Stomach (tissue), 9 donors: Measurements from ENCODE around the gene ROCK2. TPM values are rescaled to one million over a fixed set of nuclear protein-coding genes. Genes with fewer than 3 reads are reported as not detected.

Source experiments
- DNase-seq, 2 donors: peaks; one replicate each; pipeline versions ENCODE4 v3.0.0 to v3.0.0-alpha.2; 2013 to 2019
- H3K27ac ChIP-seq, 5 donors: fragments of 200-600 bp in 4 of 5; sonication (generic) in 4 of 5; one replicate each; pipeline ENCODE4 v1.5.1; 2013 to 2019; ENCODE audit warnings: mild to moderate bottlenecking in 1 of 5, moderate library complexity in 1 of 5
- H3K27me3 ChIP-seq, 3 donors: fragments of 200-600 bp; sonication (generic); one replicate each; pipeline ENCODE4 v1.5.1; 2017 to 2019; ENCODE audit warnings: mixed run types in 1 of 3
- H3K36me3 ChIP-seq, 4 donors: fragments of 200-600 bp; sonication (generic); 1 replicate in 3 of 4; 2 replicates in 1 of 4; pipeline ENCODE4 v1.5.1; 2016 to 2019
- H3K4me1 ChIP-seq, 4 donors: fragments of 200-600 bp; sonication (generic); one replicate each; pipeline ENCODE4 v1.5.1; 2016 to 2019
- H3K4me3 ChIP-seq, 4 donors: fragments of 200-600 bp; sonication (generic) in 3 of 4; one replicate each; pipeline ENCODE4 v1.5.1; 2016 to 2019; ENCODE audit warnings: mild to moderate bottlenecking in 1 of 4
- H3K9me3 ChIP-seq, 4 donors: fragments of 200-600 bp; sonication (generic); one replicate each; pipeline ENCODE4 v1.5.1; 2016 to 2019
- EP300 ChIP-seq: sonication (generic); formaldehyde crosslinking; IDR thresholded peaks from one replicate; pipeline ENCODE4 v1.6.1; 2017; ENCODE audit warnings: antibody characterized with exemption
- POLR2A ChIP-seq, 4 donors: fragments of 450-650 bp; IDR thresholded peaks; one replicate each; pipeline ENCODE4 v1.6.1; 2016; ENCODE audit warnings: antibody characterized with exemption in 4 of 4, control low read depth in 2 of 4, mild to moderate bottlenecking in 1 of 4, moderate library complexity in 1 of 4
- POLR2AphosphoS5 ChIP-seq, 3 donors: sonication (generic); formaldehyde crosslinking; IDR thresholded peaks; one replicate each; pipeline ENCODE4 v1.6.1; 2016; ENCODE audit warnings: antibody characterized with exemption in 3 of 3
- WGBS, 5 donors: extraction: QIAGEN DNeasy Blood & Tissue Kit in 3 of 5; methylation state at CpG; one replicate each; pipeline versions ENCODE4 v1.1.5 to v1.1.7; 2013 to 2018; 5-methylcytosine and 5-hydroxymethylcytosine counted together
- intact Hi-C: fragments of 100-400 bp; cut with DNase I; formaldehyde crosslinking; loops from one replicate; pipeline ENCODE4 v1.15.1; 2023; ENCODE audit warnings: low total_unique reads
- polyA plus RNA-seq, 3 donors: library from polyadenylated mRNA; stranded (reverse); fragments of 200-250 nt; gene quantifications; one replicate each; pipeline ENCODE4 v1.2.3, GENCODE V29; 2013
- total RNA-seq, 5 donors: library from RNA; depleted of rRNA; stranded (reverse); fragments of >200 nt; gene quantifications; one replicate each; pipeline versions ENCODE4 v1.1.0 to v1.2.3, GENCODE V29; 2014 to 2016
- TF ChIP-seq, protein P1 (sequence below), 7 experiments: fragments of 450-650 bp in 4 of 7; fragments of 200-600 bp in 3 of 7; sonication (generic) in 3 of 7; IDR thresholded peaks; one replicate each; pipeline ENCODE4 v1.5.1; 2016 to 2019; ENCODE audit warnings: antibody characterized with exemption in 7 of 7, control low read depth in 2 of 7, mild to moderate bottlenecking in 1 of 7
- donor health status: healthy with polysubstance abuse.
- donor health status: Bipolar disorder and iron deficiency.
- donor health status: healthy.

Gene ROCK2
- total and polyA plus RNA-seq, 8 donors, result 5.6 to 113 (median 35.9) TPM

- DNase-seq, result no peak
Measured at GRCh38 chr2:11215407-11215806, 129.0 kb downstream of the ROCK2 start.

GRCh38 chr2:11214770-11215169 lies 129.7 kb downstream of the ROCK2 start:
- Histone ChIP-seq H3K4me1 (no peaks in the 10 kb centered on the region), H3K9me3 (no peaks in the 10 kb centered on the region), H3K36me3 (peaks cover 18 to 97% (median 96%) of the 10 kb centered on the region in 4 donors), H3K4me3 (no peak overlapping the region), H3K27ac (no peak overlapping the region), H3K27me3 (no peaks in the 10 kb centered on the region)
- no peak for DNase-seq
- WGBS, 5 donors, result 45 to 60% (median 56%) methylated on average over 4 of the region's 4 CpGs
- intact Hi-C loops, result no loop called here
- no peak for TF ChIP-seq EP300
- no peak for TF ChIP-seq POLR2A (IDR thresholded peaks at IDR 0.05)
- no peak for TF ChIP-seq POLR2AphosphoS5 (IDR thresholded peaks at IDR 0.05)
- TF ChIP-seq, protein P1, sequence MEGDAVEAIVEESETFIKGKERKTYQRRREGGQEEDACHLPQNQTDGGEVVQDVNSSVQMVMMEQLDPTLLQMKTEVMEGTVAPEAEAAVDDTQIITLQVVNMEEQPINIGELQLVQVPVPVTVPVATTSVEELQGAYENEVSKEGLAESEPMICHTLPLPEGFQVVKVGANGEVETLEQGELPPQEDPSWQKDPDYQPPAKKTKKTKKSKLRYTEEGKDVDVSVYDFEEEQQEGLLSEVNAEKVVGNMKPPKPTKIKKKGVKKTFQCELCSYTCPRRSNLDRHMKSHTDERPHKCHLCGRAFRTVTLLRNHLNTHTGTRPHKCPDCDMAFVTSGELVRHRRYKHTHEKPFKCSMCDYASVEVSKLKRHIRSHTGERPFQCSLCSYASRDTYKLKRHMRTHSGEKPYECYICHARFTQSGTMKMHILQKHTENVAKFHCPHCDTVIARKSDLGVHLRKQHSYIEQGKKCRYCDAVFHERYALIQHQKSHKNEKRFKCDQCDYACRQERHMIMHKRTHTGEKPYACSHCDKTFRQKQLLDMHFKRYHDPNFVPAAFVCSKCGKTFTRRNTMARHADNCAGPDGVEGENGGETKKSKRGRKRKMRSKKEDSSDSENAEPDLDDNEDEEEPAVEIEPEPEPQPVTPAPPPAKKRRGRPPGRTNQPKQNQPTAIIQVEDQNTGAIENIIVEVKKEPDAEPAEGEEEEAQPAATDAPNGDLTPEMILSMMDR (IDR thresholded peaks at IDR 0.05), result no peak

More at GRCh38 chr2:11215407-11215806, 129.0 kb downstream of the ROCK2 start:
- Histone ChIP-seq H3K4me1 (no peaks in the 10 kb centered on the region), H3K27ac (no peak overlapping the region), H3K36me3 (peaks cover 24 to 97% (median 96%) of the 10 kb centered on the region in 4 donors), H3K4me3 (no peak overlapping the region), H3K27me3 (no peaks in the 10 kb centered on the region), H3K9me3 (no peaks in the 10 kb centered on the region)
- no peak for TF ChIP-seq POLR2AphosphoS5 (IDR thresholded peaks at IDR 0.05)
- no peak for TF ChIP-seq POLR2A (IDR thresholded peaks at IDR 0.05)
- TF ChIP-seq, protein P1 (IDR thresholded peaks at IDR 0.05), result no peak
- TF ChIP-seq EP300, result no peak
- WGBS, 5 donors, result 87 to 97% (median 95%) methylated on average over 3 of the region's 3 CpGs
- intact Hi-C loops, result no loop called here

GRCh38 chr2:11213975-11214374 lies 130.5 kb downstream of the ROCK2 start:
- 92 to 97% (median 94%) methylated on average over 1 of the region's 1 CpG for WGBS, 5 donors
- Histone ChIP-seq H3K4me3 (no peak overlapping the region), H3K27me3 (no peaks in the 10 kb centered on the region), H3K9me3 (no peaks in the 10 kb centered on the region), H3K27ac (no peak overlapping the region), H3K36me3 (peaks cover 18 to 97% (median 93%) of the 10 kb centered on the region in 4 donors), H3K4me1 (no peaks in the 10 kb centered on the region)
- TF ChIP-seq, protein P1 (IDR thresholded peaks at IDR 0.05), result no peak
- TF ChIP-seq POLR2A (IDR thresholded peaks at IDR 0.05) (no peak), POLR2AphosphoS5 (IDR thresholded peaks at IDR 0.05) (no peak), EP300 (no peak)
- intact Hi-C loops, result no loop called here
- no peak for DNase-seq

DNA sequence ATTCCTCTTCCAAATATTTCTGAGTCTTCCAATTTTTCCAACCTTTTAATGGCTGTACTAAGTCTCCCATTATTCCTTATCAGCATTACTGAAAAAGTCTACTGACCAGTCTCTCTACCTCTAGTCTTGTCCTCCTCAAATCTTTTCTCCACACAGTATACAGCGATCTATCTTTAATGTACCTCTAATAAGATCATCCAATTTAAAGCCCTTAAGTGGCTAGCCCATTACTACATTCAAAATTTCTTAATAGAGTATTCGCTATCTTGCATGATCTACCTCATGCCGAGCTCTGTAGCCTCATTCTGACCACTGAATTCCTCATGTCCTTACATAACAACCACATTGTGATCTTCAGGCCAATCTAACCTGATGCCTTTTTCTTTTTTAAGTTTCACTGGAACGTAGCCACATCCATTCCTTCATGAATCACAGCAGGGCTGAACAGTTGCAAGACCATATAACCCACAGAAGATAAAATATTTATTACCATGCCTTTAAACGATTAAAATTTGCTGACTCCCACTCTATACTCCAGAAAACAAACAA lies 131.3 kb downstream of the ROCK2 start:
- no peaks in the 10 kb centered on the region for H3K9me3 ChIP-seq
- no peaks in the 10 kb centered on the region for H3K27me3 ChIP-seq
- no peak for DNase-seq
- no peaks in the 10 kb centered on the region for H3K4me1 ChIP-seq
- intact Hi-C loops, result no loop called here
- H3K27ac ChIP-seq, result no peak overlapping the region
- TF ChIP-seq POLR2AphosphoS5 (IDR thresholded peaks at IDR 0.05), result no peak
- TF ChIP-seq EP300, result no peak
- no peak for TF ChIP-seq POLR2A (IDR thresholded peaks at IDR 0.05)
- TF ChIP-seq, protein P1 (IDR thresholded peaks at IDR 0.05), result no peak
- H3K36me3 ChIP-seq, result peaks cover 18 to 97% (median 93%) of the 10 kb centered on the region in 4 donors
- 87 to 95% (median 93%) methylated on average over 5 of the region's 5 CpGs for WGBS, 5 donors
- H3K4me3 ChIP-seq, result no peak overlapping the region
